SU-DHL-6 (cell line): ENCODE data around the gene CCDC194.

Experiments used
- H2AFZ ChIP-seq: fragments of 200-600 bp; sonication (generic); 2 replicates; pipeline ENCODE4 v1.6.1; 2014; ENCODE audit warnings: low read depth, mild to moderate bottlenecking, moderate library complexity, mixed read lengths, antibody characterized with exemption, low read length; ENCODE audit not compliant: severe bottlenecking
- H3F3A ChIP-seq: fragments of 200-600 bp; shearing (Covaris generic); 2 replicates; pipeline ENCODE4 v1.6.0; 2016; ENCODE audit warnings: antibody characterized with exemption, mild to moderate bottlenecking; ENCODE audit not compliant: insufficient read depth
- H3K27ac ChIP-seq: fragments of 200-600 bp; sonication (generic); 2 replicates; pipeline ENCODE4 v1.5.1; 2016; ENCODE audit warnings: low read depth, mild to moderate bottlenecking, low read length, moderate library complexity, mixed read lengths
- H3K27me3 ChIP-seq: fragments of 200-600 bp; sonication (generic), shearing (Covaris generic); 2 replicates; pipeline ENCODE4 v1.6.0; 2014; ENCODE audit warnings: mild to moderate bottlenecking, low read length
- H3K36me3 ChIP-seq: fragments of 200-600 bp; sonication (generic); 2 replicates; pipeline ENCODE4 v1.6.1; 2014; ENCODE audit warnings: mild to moderate bottlenecking, low read length, mixed read lengths
- H3K4me2 ChIP-seq: fragments of 300-600, 200-600 bp; shearing (Covaris generic), sonication (generic); 2 replicates; pipeline ENCODE4 v1.6.0; 2014; ENCODE audit warnings: low read length, low read depth, mild to moderate bottlenecking; ENCODE audit not compliant: poor library complexity, severe bottlenecking
- H3K4me3 ChIP-seq: fragments of 200-600 bp; sonication (generic); 2 replicates; pipeline ENCODE4 v1.5.1; 2014; ENCODE audit warnings: antibody characterized with exemption, low read length, mild to moderate bottlenecking, mixed read lengths; ENCODE audit not compliant: insufficient read depth, poor library complexity, severe bottlenecking
- H3K79me2 ChIP-seq: fragments of 200-600 bp; sonication (generic); 2 replicates; pipeline ENCODE4 v1.6.1; 2014; ENCODE audit warnings: mild to moderate bottlenecking, low read length, moderate library complexity; ENCODE audit not compliant: insufficient read depth
- H3K9ac ChIP-seq: fragments of 200-600 bp; sonication (generic); 2 replicates; pipeline ENCODE4 v1.7.0; 2014; ENCODE audit warnings: mild to moderate bottlenecking, low read length
- H3K9me2 ChIP-seq: fragments of 200-600 bp; sonication (generic); replicated peaks from 2 replicates; pipeline ENCODE4 v1.6.1; 2014; ENCODE audit warnings: low read length; ENCODE audit not compliant: insufficient read depth
- H3K9me3 ChIP-seq: fragments of 200-600 bp; sonication (generic); 2 replicates; pipeline ENCODE4 v1.6.1; 2014; ENCODE audit warnings: low read length, mixed read lengths; ENCODE audit not compliant: insufficient read depth
- H4K20me1 ChIP-seq: fragments of 200-600 bp; sonication (generic); 2 replicates; pipeline ENCODE4 v1.6.1; 2014; ENCODE audit warnings: low read depth, mild to moderate bottlenecking, antibody characterized with exemption, low read length, moderate library complexity, mixed read lengths
- EZH2phosphoT487 ChIP-seq: fragments of 200-600 bp; sonication (generic), shearing (Covaris generic); conservative IDR thresholded peaks from 2 replicates; pipeline ENCODE4 v1.6.1; 2018; ENCODE audit warnings: mild to moderate bottlenecking, antibody characterized with exemption, low read length, moderate library complexity, mixed read lengths
- TF ChIP-seq, protein P1 (sequence below): fragments of 200-600 bp; sonication (generic); IDR thresholded peaks from one replicate; pipeline ENCODE4 v1.5.1; 2017; ENCODE audit warnings: antibody characterized with exemption, mild to moderate bottlenecking, low read length, moderate library complexity; ENCODE audit not compliant: insufficient read depth, poor library complexity, severe bottlenecking

CCDC194 gene

DNA sequence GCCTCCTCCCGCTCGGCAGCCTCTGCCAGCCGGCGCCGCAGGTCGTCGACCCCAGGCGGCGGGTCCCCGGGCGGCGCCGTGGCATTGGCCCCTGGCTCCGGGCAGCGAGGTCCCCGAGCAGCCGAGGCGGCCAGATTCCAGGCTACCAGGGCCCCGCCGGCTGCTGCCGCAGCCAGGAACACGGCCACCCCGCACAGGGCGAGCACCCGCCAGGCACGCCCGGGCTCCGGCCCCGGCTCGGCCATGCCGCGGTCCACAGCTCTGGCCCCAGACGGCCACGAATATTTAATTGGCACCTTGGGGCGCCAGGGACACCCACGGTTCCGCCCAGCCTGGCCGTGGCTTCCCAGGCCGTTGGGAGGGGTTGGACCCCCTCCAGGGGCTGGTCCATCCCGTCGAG is at the start of gene CCDC194:
Gene CCDC194 (minus strand): TSS at position 283 of the 400 bp plus-strand sequence. CDS start 38 bp downstream, at position 245.
- Histone ChIP-seq H3K27ac (no peak within 1 kb of the TSS), H3K27me3 (no peaks in the 10 kb centered on the region), H4K20me1 (no peaks in the 10 kb centered on the region), H3K9me2 (no peaks in the 10 kb centered on the region), H3K9ac (no peak within 1 kb of the TSS), H3K4me2 (no peak within 1 kb of the TSS), H3K4me3 (no peak within 1 kb of the TSS), H3F3A (0 out of 2 replicates have a peak, but pooled peaks cover 3% of the 10 kb centered on the region), H3K79me2 (no peaks in the 10 kb centered on the region), H2AFZ (no peak within 1 kb of the TSS), H3K36me3 (no peaks in the 10 kb centered on the region), H3K9me3 (no peaks in the 10 kb centered on the region)
- TF ChIP-seq EZH2phosphoT487 = no peak

DNA sequence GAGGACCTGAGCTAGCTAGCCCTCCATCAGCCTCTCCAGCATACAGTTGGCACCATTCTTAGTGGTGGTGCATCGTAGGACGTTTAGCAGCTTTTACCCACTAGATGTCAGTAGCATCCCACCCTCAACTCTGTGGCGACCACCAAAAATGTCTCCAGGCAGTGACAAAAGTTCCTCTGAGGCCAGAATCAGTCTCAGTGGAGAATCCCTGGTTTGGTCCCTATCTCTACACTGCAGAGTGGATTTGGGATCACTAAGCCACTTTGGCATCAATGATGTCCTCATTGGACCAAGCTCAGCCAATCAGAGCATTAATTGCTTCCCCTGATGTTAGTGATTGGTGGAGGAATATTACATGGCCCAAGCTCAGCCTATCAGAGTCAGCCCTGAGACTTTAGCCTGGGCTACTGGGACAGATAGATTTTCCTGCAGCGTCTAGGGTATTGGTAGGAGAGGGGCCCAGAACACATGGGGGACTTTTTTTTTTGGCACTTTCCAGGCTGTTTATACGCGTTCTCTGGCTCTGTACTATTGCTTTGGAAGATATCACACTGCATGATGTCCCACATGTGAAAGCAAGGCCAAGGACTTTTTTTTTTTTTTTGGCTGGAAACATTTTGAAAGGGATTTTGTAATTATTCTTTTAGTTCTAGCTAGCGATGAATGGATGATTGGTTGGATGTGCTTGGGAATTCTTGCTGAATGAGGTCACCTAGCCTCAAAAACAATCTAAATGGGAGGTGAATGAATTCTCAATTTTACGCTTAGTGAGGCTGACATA is 47.4 kb upstream of the CCDC194 start:
- Histone ChIP-seq H3K27ac (no peak overlapping the region), H3K9me3 (no peaks in the 10 kb centered on the region), H3K36me3 (no peaks in the 10 kb centered on the region), H3K27me3 (no peaks in the 10 kb centered on the region), H3F3A (no peaks in the 10 kb centered on the region), H2AFZ (no peak overlapping the region), H3K79me2 (no peaks in the 10 kb centered on the region), H3K4me3 (no peak overlapping the region), H3K4me2 (no peak overlapping the region), H4K20me1 (no peaks in the 10 kb centered on the region), H3K9me2 (no peaks in the 10 kb centered on the region), H3K9ac (no peak overlapping the region)
- TF ChIP-seq EZH2phosphoT487 = no peak
- TF ChIP-seq, protein P1, sequence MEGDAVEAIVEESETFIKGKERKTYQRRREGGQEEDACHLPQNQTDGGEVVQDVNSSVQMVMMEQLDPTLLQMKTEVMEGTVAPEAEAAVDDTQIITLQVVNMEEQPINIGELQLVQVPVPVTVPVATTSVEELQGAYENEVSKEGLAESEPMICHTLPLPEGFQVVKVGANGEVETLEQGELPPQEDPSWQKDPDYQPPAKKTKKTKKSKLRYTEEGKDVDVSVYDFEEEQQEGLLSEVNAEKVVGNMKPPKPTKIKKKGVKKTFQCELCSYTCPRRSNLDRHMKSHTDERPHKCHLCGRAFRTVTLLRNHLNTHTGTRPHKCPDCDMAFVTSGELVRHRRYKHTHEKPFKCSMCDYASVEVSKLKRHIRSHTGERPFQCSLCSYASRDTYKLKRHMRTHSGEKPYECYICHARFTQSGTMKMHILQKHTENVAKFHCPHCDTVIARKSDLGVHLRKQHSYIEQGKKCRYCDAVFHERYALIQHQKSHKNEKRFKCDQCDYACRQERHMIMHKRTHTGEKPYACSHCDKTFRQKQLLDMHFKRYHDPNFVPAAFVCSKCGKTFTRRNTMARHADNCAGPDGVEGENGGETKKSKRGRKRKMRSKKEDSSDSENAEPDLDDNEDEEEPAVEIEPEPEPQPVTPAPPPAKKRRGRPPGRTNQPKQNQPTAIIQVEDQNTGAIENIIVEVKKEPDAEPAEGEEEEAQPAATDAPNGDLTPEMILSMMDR = peak; percentile 53

DNA sequence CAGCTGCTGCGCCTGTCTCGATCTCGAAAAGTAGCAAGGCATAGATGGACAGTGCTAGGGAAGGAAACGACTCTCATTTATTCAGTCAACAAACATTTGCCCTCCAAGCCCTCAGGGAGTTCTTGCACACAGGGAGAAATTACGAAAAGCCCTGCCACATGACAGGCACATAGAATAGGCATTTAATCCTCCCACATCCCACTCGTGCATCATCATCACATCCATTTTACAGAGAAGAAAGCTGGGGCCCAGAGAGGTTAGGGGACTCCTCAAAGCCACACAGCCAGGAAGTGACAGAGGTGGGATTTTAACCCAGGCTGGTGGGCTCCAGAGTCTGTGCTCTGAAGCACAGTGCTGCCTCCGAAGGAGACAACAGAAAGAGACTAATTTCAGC is 42.9 kb upstream of the CCDC194 start:
- no peaks in the 10 kb centered on the region for H3K36me3 ChIP-seq
- H3K27me3 ChIP-seq = no peaks in the 10 kb centered on the region
- TF ChIP-seq, protein P1 = no peak
- TF ChIP-seq EZH2phosphoT487 = no peak
- no peak overlapping the region for H3K4me3 ChIP-seq
- no peaks in the 10 kb centered on the region for H3F3A ChIP-seq
- H3K9ac ChIP-seq = no peak overlapping the region
- H4K20me1 ChIP-seq = no peaks in the 10 kb centered on the region
- H3K4me2 ChIP-seq = no peak overlapping the region
- H3K27ac ChIP-seq = no peak overlapping the region
- no peaks in the 10 kb centered on the region for H3K79me2 ChIP-seq
- no peaks in the 10 kb centered on the region for H3K9me2 ChIP-seq
- no peak overlapping the region for H2AFZ ChIP-seq
- H3K9me3 ChIP-seq = no peaks in the 10 kb centered on the region
